CD4-positive, alpha-beta T cell (primary cell): ENCODE data around the gene GPR65. TPM values are rescaled to one million over a fixed set of nuclear protein-coding genes. Genes with fewer than 3 reads are reported as not detected.

Experiments
- ATAC-seq: fragments of 200-7000 bp; cut with Tn5 transposase; one replicate; pipeline ENCODE4 v1.10.0; 2022; ENCODE audit warnings: mild to moderate bottlenecking; ENCODE audit not compliant: poor library complexity
- CTCF ChIA-PET: fragments of 350-600 bp; sonication (Branson Sonifier 250); formaldehyde crosslinking; loops from one replicate; lab custom pipeline; 2021; ENCODE audit warnings: antibody characterized with exemption, inconsistent platforms; lab: Charles Lee
- POLR2A ChIA-PET: fragments of 350-600 bp; sonication (Branson Sonifier 250); formaldehyde crosslinking; loops from one replicate; lab custom pipeline; 2021; ENCODE audit warnings: antibody characterized with exemption, inconsistent platforms; lab: Charles Lee
- DNase-seq, 14 experiments: peaks; one replicate each; pipeline ENCODE4 v3.0.0-alpha.2; 2013 to 2020; ENCODE audit warnings: mixed read lengths in 2 of 14
- H3K27ac ChIP-seq, 2 donors: one replicate each; pipeline versions ENCODE4 v1.5.1 to v1.7.0; 2013; ENCODE audit warnings: low read length in 2 of 2, low read depth in 1 of 2, mild to moderate bottlenecking in 1 of 2
- H3K27me3 ChIP-seq, 2 experiments: 1 replicate in 1 of 2; 2 replicates in 1 of 2; pipeline versions ENCODE4 v1.6.1 to v1.7.0; 2013; ENCODE audit warnings: low read length in 2 of 2, control low read depth in 1 of 2, mild to moderate bottlenecking in 1 of 2, moderate library complexity in 1 of 2; ENCODE audit not compliant: insufficient read depth in 2 of 2, control insufficient read depth in 1 of 2
- H3K36me3 ChIP-seq: one replicate; pipeline ENCODE4 v1.6.1; 2013; ENCODE audit warnings: low read length, control low read depth; ENCODE audit not compliant: insufficient read depth
- H3K4me1 ChIP-seq: one replicate; pipeline ENCODE4 v1.6.1; 2013; ENCODE audit warnings: low read length, control low read depth; ENCODE audit not compliant: insufficient read depth
- H3K4me3 ChIP-seq: one replicate; pipeline ENCODE4 v1.5.1; 2013; ENCODE audit warnings: mild to moderate bottlenecking, low read length, moderate library complexity
- H3K9me3 ChIP-seq, 2 experiments: 1 replicate in 1 of 2; 2 replicates in 1 of 2; pipeline versions ENCODE4 v1.6.1 to v1.7.0; 2013; ENCODE audit warnings: low read length in 2 of 2, mild to moderate bottlenecking in 2 of 2, control low read depth in 1 of 2, moderate library complexity in 1 of 2; ENCODE audit not compliant: control insufficient read depth in 1 of 2, insufficient read depth in 1 of 2
- H3K27ac Mint-ChIP-seq: one replicate; pipeline ENCODE4 v1.8.0; 2020; ENCODE audit warnings: mixed read lengths
- H3K27me3 Mint-ChIP-seq: one replicate; pipeline ENCODE4 v1.8.0; 2021; ENCODE audit warnings: mixed read lengths
- H3K36me3 Mint-ChIP-seq: one replicate; pipeline ENCODE4 v1.8.0; 2021; ENCODE audit warnings: low read depth, mixed read lengths
- H3K4me1 Mint-ChIP-seq: one replicate; pipeline ENCODE4 v1.8.0; 2021; ENCODE audit warnings: low read depth, mixed read lengths
- H3K4me3 Mint-ChIP-seq: one replicate; pipeline ENCODE4 v1.8.0; 2020; ENCODE audit warnings: mild to moderate bottlenecking, mixed read lengths
- H3K9me3 Mint-ChIP-seq: one replicate; pipeline ENCODE4 v1.8.0; 2020; ENCODE audit warnings: mixed read lengths
- CTCF ChIP-seq: fragments of 200-600 bp; IDR thresholded peaks from one replicate; pipeline ENCODE4 v1.8.0; 2022; ENCODE audit warnings: antibody characterized with exemption, mild to moderate bottlenecking
- intact Hi-C, 2 experiments: fragments of 100-400 bp; cut with DNase I in 1 of 2; cut with micrococcal nuclease in 1 of 2; formaldehyde crosslinking; loops; one replicate each; pipeline versions ENCODE4 v1.15.1 to v1.9.0; 2023 to 2025; cut with DNase I, micrococcal nuclease
- total RNA-seq, 174 experiments: library from RNA in 2 of 174; stranded (reverse) in 2 of 174; gene quantifications; one replicate each; pipeline ENCODE4 v1.2.3 and lab custom pipeline; 2021 to 2026

GPR65 gene
- total RNA-seq, 2 experiments from 2014 or later, result 10.5 to 10.7 TPM

- Histone ChIP-seq H3K4me3 (no peak overlapping the region), H3K27ac (no peak overlapping the region), H3K4me1 (peaks cover 28% of the 10 kb centered on the region), H3K36me3 (peaks cover 13% of the 10 kb centered on the region), H3K27me3 (no peaks in the 10 kb centered on the region), H3K9me3 (no peaks in the 10 kb centered on the region)
- no peaks in the 10 kb centered on the region for H3K9me3 Mint-ChIP-seq
- H3K27me3 Mint-ChIP-seq, result no peaks in the 10 kb centered on the region
- POLR2A ChIA-PET, result no interaction called here
- H3K27ac Mint-ChIP-seq, result peak overlapping the region; percentile 4
- no peak for TF ChIP-seq CTCF
- H3K4me3 Mint-ChIP-seq, result peak overlapping the region; percentile 5
- ATAC-seq (no peak), DNase-seq (no peak)
- CTCF ChIA-PET, result no interaction called here
- intact Hi-C loops, result loop anchor here in 1 of 2 experiments (5.0 kb wide), 1 partner anchor 42 kb away; no protein-coding TSS in a partner anchor
- peaks cover 63% of the 10 kb centered on the region for H3K4me1 Mint-ChIP-seq
- H3K36me3 Mint-ChIP-seq, result peaks cover 24% of the 10 kb centered on the region
Observed at GRCh38 chr14:87989221-87989955, 15.5 kb upstream of the GPR65 start.

- peaks cover 10% of the 10 kb centered on the region for H3K36me3 ChIP-seq
- peak overlapping the region; percentile 5 for H3K4me3 Mint-ChIP-seq
- no peak for TF ChIP-seq CTCF
- ATAC-seq (no peak), DNase-seq (no peak)
- H3K27ac ChIP-seq, result no peak overlapping the region
- CTCF ChIA-PET, result no interaction called here
- no peaks in the 10 kb centered on the region for H3K27me3 Mint-ChIP-seq
- H3K9me3 ChIP-seq, result no peaks in the 10 kb centered on the region
- no peaks in the 10 kb centered on the region for H3K9me3 Mint-ChIP-seq
- no peaks in the 10 kb centered on the region for H3K27me3 ChIP-seq
- H3K4me1 ChIP-seq, result peaks cover 28% of the 10 kb centered on the region
- POLR2A ChIA-PET, result no interaction called here
- H3K4me3 ChIP-seq, result no peak overlapping the region
- peaks cover 68% of the 10 kb centered on the region for H3K4me1 Mint-ChIP-seq
- H3K27ac Mint-ChIP-seq, result peak overlapping the region; percentile 4
- peaks cover 19% of the 10 kb centered on the region for H3K36me3 Mint-ChIP-seq
- intact Hi-C loops, result loop anchor here (5.0 kb wide), 2 partner anchors 43 to 177 kb away; no protein-coding TSS in a partner anchor
Observed at GRCh38 chr14:87989956-87990299, 15.0 kb upstream of the GPR65 start.

- peaks cover 35% of the 10 kb centered on the region for H3K4me1 ChIP-seq
- no peaks in the 10 kb centered on the region for H3K9me3 Mint-ChIP-seq
- DNase-seq (no peak), ATAC-seq (no peak)
- peaks cover 75% of the 10 kb centered on the region for H3K4me1 Mint-ChIP-seq
- ChIA-PET POLR2A (no interaction called here), CTCF (no interaction called here)
- no peak for TF ChIP-seq CTCF
- peaks cover 8% of the 10 kb centered on the region for H3K36me3 ChIP-seq
- peaks cover 18% of the 10 kb centered on the region for H3K36me3 Mint-ChIP-seq
- peak overlapping the region; percentile 4 for H3K27ac Mint-ChIP-seq
- H3K4me3 ChIP-seq, result no peak overlapping the region
- intact Hi-C loops, result loop anchor here in 1 of 2 experiments (5.0 kb wide), 2 partner anchors 43 to 177 kb away; no protein-coding TSS in a partner anchor
- H3K9me3 ChIP-seq, result no peaks in the 10 kb centered on the region
- no peaks in the 10 kb centered on the region for H3K27me3 ChIP-seq
- no peak overlapping the region for H3K27ac ChIP-seq
- H3K4me3 Mint-ChIP-seq, result peak overlapping the region; percentile 25
- H3K27me3 Mint-ChIP-seq, result no peaks in the 10 kb centered on the region
Observed at GRCh38 chr14:87990682-87991081, 14.3 kb upstream of the GPR65 start.
